Liver (tissue), 9 donors: Measurements from ENCODE around the gene PLAA. TPM values are rescaled to one million over a fixed set of nuclear protein-coding genes. Genes with fewer than 3 reads are reported as not detected.

Experiments used
- DNase-seq: peaks from one replicate; pipeline ENCODE4 v3.0.0-alpha.2; 2017; ENCODE audit warnings: low spot score
- H3K27ac ChIP-seq, 2 donors: one replicate each; pipeline ENCODE4 v1.7.0; 2013; ENCODE audit warnings: inconsistent platforms in 2 of 2, low read length in 2 of 2, control low read depth in 1 of 2, low read depth in 1 of 2, mild to moderate bottlenecking in 1 of 2
- H3K27me3 ChIP-seq, 4 donors: one replicate each; pipeline versions ENCODE4 v1.6.1 to v1.7.0; 2013; ENCODE audit warnings: low read length in 3 of 4, inconsistent platforms in 1 of 4, mild to moderate bottlenecking in 1 of 4, moderate library complexity in 1 of 4; ENCODE audit not compliant: control insufficient read depth in 4 of 4, insufficient read depth in 4 of 4
- H3K36me3 ChIP-seq, 4 donors: one replicate each; pipeline versions ENCODE4 v1.6.1 to v1.7.0; 2013; ENCODE audit warnings: low read length in 3 of 4, mild to moderate bottlenecking in 3 of 4, low read depth in 1 of 4, moderate library complexity in 1 of 4; ENCODE audit not compliant: control insufficient read depth in 4 of 4, insufficient read depth in 3 of 4
- H3K4me1 ChIP-seq, 4 donors: one replicate each; pipeline versions ENCODE4 v1.6.1 to v1.7.0; 2013; ENCODE audit warnings: low read length in 3 of 4, mild to moderate bottlenecking in 3 of 4, moderate library complexity in 1 of 4; ENCODE audit not compliant: control insufficient read depth in 4 of 4, insufficient read depth in 4 of 4
- H3K4me3 ChIP-seq, 3 donors: one replicate each; pipeline versions ENCODE4 v1.6.1 to v1.7.0; 2013; ENCODE audit warnings: low read length in 3 of 3, control low read depth in 1 of 3, low read depth in 1 of 3, mild to moderate bottlenecking in 1 of 3
- H3K9ac ChIP-seq, 2 donors: one replicate each; pipeline ENCODE4 v1.7.0; 2013; ENCODE audit warnings: low read length in 2 of 2, mild to moderate bottlenecking in 2 of 2, moderate library complexity in 2 of 2, control low read depth in 1 of 2, low read depth in 1 of 2
- H3K9me3 ChIP-seq, 4 donors: one replicate each; pipeline versions ENCODE4 v1.6.1 to v1.7.0; 2013; ENCODE audit warnings: low read length in 3 of 4; ENCODE audit not compliant: control insufficient read depth in 4 of 4
- ATF3 ChIP-seq: IDR thresholded peaks from 2 replicates; pipeline ENCODE4 v1.6.1; 2016; ENCODE audit warnings: antibody characterized with exemption
- CTCF ChIP-seq: fragments of 150-350 bp; IDR thresholded peaks from 2 replicates; pipeline ENCODE4 v1.5.1; 2017; ENCODE audit warnings: improper control_type of control experiment, low read depth, low read length; ENCODE audit not compliant: missing input control
- EGR1 ChIP-seq, 2 donors: IDR thresholded peaks; 2 replicates each; pipeline ENCODE4 v1.6.1; 2016 to 2018; ENCODE audit warnings: antibody characterized with exemption in 2 of 2, low read depth in 2 of 2
- FOXA1 ChIP-seq: IDR thresholded peaks from 2 replicates; pipeline ENCODE4 v1.6.1; 2016; ENCODE audit warnings: antibody characterized with exemption
- FOXA2 ChIP-seq: IDR thresholded peaks from 2 replicates; pipeline ENCODE4 v1.6.1; 2016; ENCODE audit warnings: antibody characterized with exemption
- GABPA ChIP-seq, 2 donors: IDR thresholded peaks in 1 of 2; conservative IDR thresholded peaks in 1 of 2; 2 replicates each; pipeline ENCODE4 v1.6.1; 2016; ENCODE audit warnings: antibody characterized with exemption in 2 of 2, mild to moderate bottlenecking in 1 of 2, moderate library complexity in 1 of 2
- HNF4A ChIP-seq, 2 donors: conservative IDR thresholded peaks; 2 replicates each; pipeline ENCODE4 v1.6.1; 2016; ENCODE audit warnings: antibody characterized with exemption in 2 of 2, mild to moderate bottlenecking in 2 of 2
- HNF4G ChIP-seq: IDR thresholded peaks from 2 replicates; pipeline ENCODE4 v1.6.1; 2016; ENCODE audit warnings: antibody characterized with exemption
- JUND ChIP-seq, 2 donors: IDR thresholded peaks; 2 replicates each; pipeline ENCODE4 v1.6.1; 2016; ENCODE audit warnings: antibody characterized with exemption in 2 of 2
- NR2F2 ChIP-seq: IDR thresholded peaks from 2 replicates; pipeline ENCODE4 v1.6.1; 2016; ENCODE audit warnings: antibody characterized with exemption
- RAD21 ChIP-seq, 2 donors: IDR thresholded peaks; 2 replicates each; pipeline ENCODE4 v1.6.1; 2016; ENCODE audit warnings: antibody characterized with exemption in 2 of 2, mild to moderate bottlenecking in 2 of 2
- RXRA ChIP-seq, 2 donors: IDR thresholded peaks; 2 replicates each; pipeline ENCODE4 v1.6.1; 2017 to 2018; ENCODE audit warnings: antibody characterized with exemption in 2 of 2, mild to moderate bottlenecking in 1 of 2
- SP1 ChIP-seq: IDR thresholded peaks from 2 replicates; pipeline ENCODE4 v1.6.1; 2018; ENCODE audit warnings: antibody characterized with exemption, mild to moderate bottlenecking
- TAF1 ChIP-seq: conservative IDR thresholded peaks from 2 replicates; pipeline ENCODE4 v1.6.1; 2016; ENCODE audit warnings: antibody characterized with exemption, mild to moderate bottlenecking
- YY1 ChIP-seq: IDR thresholded peaks from 2 replicates; pipeline ENCODE4 v1.6.1; 2016; ENCODE audit warnings: antibody characterized with exemption, mild to moderate bottlenecking
- ZBTB33 ChIP-seq: IDR thresholded peaks from 2 replicates; pipeline ENCODE4 v1.6.1; 2016; ENCODE audit warnings: antibody characterized with exemption
- WGBS: extraction: QIAGEN DNeasy Blood & Tissue Kit; methylation state at CpG from one replicate; pipeline ENCODE4 v1.1.7; 2013; 5-methylcytosine and 5-hydroxymethylcytosine counted together
- polyA plus RNA-seq, 2 donors: library from polyadenylated mRNA; stranded (reverse) in 1 of 2; unstranded in 1 of 2; fragments of 200-250 nt in 1 of 2; fragments of >200 nt in 1 of 2; fragmentation: Nextera tagmentation in 1 of 2; extraction: Ambion mirVana in 1 of 2; gene quantifications; one replicate each; pipeline versions ENCODE4 v1.2.1 to v1.2.3, GENCODE V29; 2013 to 2015
- total RNA-seq, 2 donors: library from RNA; depleted of rRNA; stranded (reverse); fragments of >200 nt; gene quantifications; one replicate each; pipeline ENCODE4 v1.2.3, GENCODE V29; 2014
- TF ChIP-seq, protein P1 (sequence below): IDR thresholded peaks from 2 replicates; pipeline ENCODE4 v1.6.1; 2016; ENCODE audit warnings: antibody characterized with exemption
- donor health status: healthy.
- donor health status: healthy.
- donor health status: healthy.
- donor health status: healthy.
- donor health status: healthy.

Gene PLAA
- total and polyA plus RNA-seq, 4 donors, result 7.5 to 29.5 (median 19.2) TPM

- Histone ChIP-seq H3K4me1 (peaks cover 2 to 21% (median 14%) of the 10 kb centered on the region in 4 donors), H3K4me3 (no peak overlapping the region)
- WGBS, result 92% methylated on average over 1 of the region's 1 CpG
Observed at GRCh38 chr9:26950521-26950920, 3.5 kb upstream of the PLAA start.

GRCh38 chr9:26949637-26950069 is 2.6 kb upstream of the PLAA start:
- TF ChIP-seq, protein P1, sequence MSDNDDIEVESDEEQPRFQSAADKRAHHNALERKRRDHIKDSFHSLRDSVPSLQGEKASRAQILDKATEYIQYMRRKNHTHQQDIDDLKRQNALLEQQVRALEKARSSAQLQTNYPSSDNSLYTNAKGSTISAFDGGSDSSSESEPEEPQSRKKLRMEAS, result no peak
- no peaks in the 10 kb centered on the region for H3K9me3 ChIP-seq
- WGBS, result 78% methylated on average over 6 of the region's 6 CpGs
- peaks cover 2 to 24% (median 18%) of the 10 kb centered on the region in 4 donors for H3K4me1 ChIP-seq
- no peak overlapping the region for H3K9ac ChIP-seq
- no peaks in the 10 kb centered on the region for H3K36me3 ChIP-seq
- DNase-seq, result no peak
- no peak overlapping the region for H3K4me3 ChIP-seq
- no peaks in the 10 kb centered on the region for H3K27me3 ChIP-seq
- no peak overlapping the region for H3K27ac ChIP-seq

More at GRCh38 chr9:26950521-26950920, 3.5 kb upstream of the PLAA start:
- no peak overlapping the region for H3K27ac ChIP-seq
- DNase-seq, result no peak
- no peak overlapping the region for H3K9ac ChIP-seq
- no peaks in the 10 kb centered on the region for H3K27me3 ChIP-seq
- H3K36me3 ChIP-seq, result no peaks in the 10 kb centered on the region
- H3K9me3 ChIP-seq, result no peaks in the 10 kb centered on the region
- TF ChIP-seq YY1 (no peak), HNF4A (conservative IDR thresholded peaks at IDR 0.05) (no peak), TAF1 (no peak), ATF3 (no peak), ZBTB33 (no peak), CTCF (no peak), NR2F2 (no peak), GABPA (IDR thresholded peaks at IDR 0.05 in 1 of 2, conservative IDR thresholded peaks at IDR 0.05 in 1 of 2) (no peak), FOXA1 (no peak), EGR1 (IDR thresholded peaks at IDR 0.05; ENCODE audit: low read depth in 2 of 2) (no peak), JUND (IDR thresholded peaks at IDR 0.05) (no peak)
- TF ChIP-seq, protein P1, result no peak

DNA sequence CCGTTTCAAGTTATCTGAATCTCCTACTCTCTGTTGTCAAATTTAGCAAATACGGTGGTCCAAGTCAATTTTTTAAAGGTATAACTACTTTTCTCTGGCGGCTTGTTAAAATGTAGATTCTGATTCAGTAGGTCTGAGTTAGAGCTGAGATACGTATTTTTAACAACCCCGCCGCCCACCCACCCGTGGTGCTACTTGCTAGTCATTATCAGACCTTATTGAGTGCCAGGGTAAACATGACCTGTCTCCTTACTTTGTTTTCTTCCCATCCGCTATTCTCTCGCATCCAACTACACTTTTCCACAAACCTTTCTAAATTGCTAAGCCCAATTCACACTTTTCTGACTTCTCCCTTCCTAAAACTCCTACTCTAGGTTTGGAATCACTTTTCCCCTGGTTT is 694 bp upstream of the PLAA start:
- Histone ChIP-seq H3K4me1 (peaks cover 5 to 31% (median 18%) of the 10 kb centered on the region in 4 donors), H3K4me3 (peak overlapping the region; percentile 72 to 92 (median 91)), H3K27ac (peak overlapping the region; percentile 91 to 97), H3K9ac (peak overlapping the region in 1 of 2 donors; percentile 91), H3K9me3 (no peaks in the 10 kb centered on the region), H3K36me3 (no peaks in the 10 kb centered on the region), H3K27me3 (no peaks in the 10 kb centered on the region)
- DNase-seq, result no peak
- WGBS, result 2% methylated on average over 9 of the region's 9 CpGs
- TF ChIP-seq FOXA1 (no peak), JUND (IDR thresholded peaks at IDR 0.05) (no peak), RXRA (IDR thresholded peaks at IDR 0.05) (no peak), HNF4G (no peak), GABPA (IDR thresholded peaks at IDR 0.05 in 1 of 2, conservative IDR thresholded peaks at IDR 0.05 in 1 of 2) (no peak), YY1 (no peak), CTCF (no peak), FOXA2 (no peak), ATF3 (no peak), SP1 (no peak), TAF1 (no peak), ZBTB33 (no peak), EGR1 (IDR thresholded peaks at IDR 0.05; ENCODE audit: low read depth in 2 of 2) (no peak), HNF4A (conservative IDR thresholded peaks at IDR 0.05) (no peak), NR2F2 (no peak), RAD21 (IDR thresholded peaks at IDR 0.05) (no peak)
- TF ChIP-seq, protein P1, result no peak
